GM23338 (cell line): ENCODE results near the gene LRMDA. TPM values are rescaled to one million over a fixed set of nuclear protein-coding genes. Genes with fewer than 3 reads are reported as not detected.

Experiments
- ATAC-seq: fragments of 200-7000 bp; cut with Tn5 transposase; 3 replicates; pipeline ENCODE4 v1.9.1; 2020
- DNase-seq: peaks from one replicate; pipeline ENCODE4 v3.0.0-alpha.2; 2015; ENCODE audit warnings: low spot score
- H2AFZ ChIP-seq: fragments of 200-600 bp; sonication (generic); 2 replicates; pipeline ENCODE4 v1.8.0; 2016; ENCODE audit warnings: antibody characterized with exemption, mild to moderate bottlenecking, moderate library complexity
- H3F3A ChIP-seq: fragments of 200-600 bp; sonication (generic); replicated peaks from 2 replicates; pipeline ENCODE4 v1.8.0; 2017; ENCODE audit warnings: antibody characterized with exemption, mixed run types, low read depth
- H3K27ac ChIP-seq: fragments of 200-600 bp; sonication (generic); 2 replicates; pipeline ENCODE4 v1.6.1; 2016; ENCODE audit warnings: low read depth
- H3K27me3 ChIP-seq: fragments of 200-600 bp; sonication (generic); 2 replicates; pipeline ENCODE4 v1.8.0; 2016; ENCODE audit warnings: mild to moderate bottlenecking, mixed run types, moderate library complexity; ENCODE audit not compliant: insufficient read depth
- H3K36me3 ChIP-seq: fragments of 200-600 bp; sonication (generic); 2 replicates; pipeline ENCODE4 v1.8.0; 2016; ENCODE audit warnings: mild to moderate bottlenecking; ENCODE audit not compliant: insufficient read depth
- H3K4me1 ChIP-seq: fragments of 200-600 bp; sonication (generic); 2 replicates; pipeline ENCODE4 v1.8.0; 2016; ENCODE audit warnings: mild to moderate bottlenecking, moderate library complexity; ENCODE audit not compliant: insufficient read depth
- H3K4me2 ChIP-seq: fragments of 200-600 bp; sonication (generic); 2 replicates; pipeline ENCODE4 v1.7.1; 2017; ENCODE audit warnings: mixed run types
- H3K4me3 ChIP-seq: fragments of 200-600 bp; sonication (generic); 2 replicates; pipeline ENCODE4 v1.6.1; 2016; ENCODE audit warnings: mixed run types
- H3K79me2 ChIP-seq: fragments of 200-600 bp; sonication (generic); replicated peaks from 2 replicates; pipeline ENCODE4 v1.8.0; 2017; ENCODE audit warnings: mild to moderate bottlenecking; ENCODE audit not compliant: insufficient read depth
- H3K9me2 ChIP-seq: fragments of 200-600 bp; sonication (generic); 2 replicates; pipeline ENCODE4 v1.8.0; 2017; ENCODE audit not compliant: insufficient read depth
- H4K20me1 ChIP-seq: fragments of 200-600 bp; sonication (generic); replicated peaks from 2 replicates; pipeline ENCODE4 v1.8.0; 2017; ENCODE audit warnings: mild to moderate bottlenecking; ENCODE audit not compliant: insufficient read depth
- H3K27ac Mint-ChIP-seq: 2 replicates; pipeline ENCODE4 v1.8.0; 2020; ENCODE audit warnings: inconsistent platforms, mild to moderate bottlenecking, moderate library complexity, mixed read lengths
- H3K27me3 Mint-ChIP-seq: 3 replicates; pipeline ENCODE4 v1.8.0; 2022; ENCODE audit warnings: low read depth, mild to moderate bottlenecking, moderate library complexity, mixed read lengths, inconsistent platforms; ENCODE audit not compliant: insufficient read depth, poor library complexity
- H3K36me3 Mint-ChIP-seq: 3 replicates; pipeline ENCODE4 v1.8.0; 2021; ENCODE audit warnings: low read depth, mild to moderate bottlenecking, inconsistent platforms, moderate library complexity, mixed read lengths
- H3K4me1 Mint-ChIP-seq: 3 replicates; pipeline ENCODE4 v1.8.0; 2020; ENCODE audit warnings: mild to moderate bottlenecking, inconsistent platforms, mixed read lengths
- H3K4me3 Mint-ChIP-seq: 3 replicates; pipeline ENCODE4 v1.8.0; 2021; ENCODE audit warnings: moderate library complexity, mild to moderate bottlenecking, inconsistent platforms, mixed read lengths
- H3K9me3 Mint-ChIP-seq: 3 replicates; pipeline ENCODE4 v1.8.0; 2020; ENCODE audit warnings: moderate library complexity, mild to moderate bottlenecking, inconsistent platforms, mixed read lengths
- CREB1 ChIP-seq: fragments of 250-450 bp; sonication (Bioruptor Pico); IDR thresholded peaks from 2 replicates; pipeline ENCODE4 v1.5.0; 2020; ENCODE audit warnings: low read depth, mild to moderate bottlenecking, moderate library complexity
- ETS1 ChIP-seq: IDR thresholded peaks from 2 replicates; pipeline ENCODE4 v1.6.1; 2016; ENCODE audit warnings: antibody characterized with exemption
- EZH2 ChIP-seq: fragments of 200-600 bp; sonication (generic); IDR thresholded peaks from one replicate; pipeline ENCODE4 v1.8.0; 2017; ENCODE audit warnings: antibody characterized with exemption, mild to moderate bottlenecking, low read depth; ENCODE audit not compliant: unreplicated experiment
- EZH2phosphoT487 ChIP-seq: fragments of 200-600 bp; sonication (generic); IDR thresholded peaks from one replicate; pipeline ENCODE4 v1.8.1; 2018; ENCODE audit warnings: antibody characterized with exemption; ENCODE audit not compliant: unreplicated experiment
- JUNB ChIP-seq: IDR thresholded peaks from one replicate; pipeline ENCODE4 v1.6.1; 2016; ENCODE audit warnings: antibody characterized with exemption; ENCODE audit not compliant: unreplicated experiment
- NANOG ChIP-seq: IDR thresholded peaks from 2 replicates; pipeline ENCODE4 v1.6.1; 2016; ENCODE audit warnings: antibody characterized with exemption, borderline replicate concordance
- POLR2AphosphoS5 ChIP-seq: IDR thresholded peaks from 2 replicates; pipeline ENCODE4 v1.6.1; 2016; ENCODE audit warnings: antibody characterized with exemption, low read depth
- STAT1 ChIP-seq: IDR thresholded peaks from one replicate; pipeline ENCODE4 v1.6.1; 2016; ENCODE audit warnings: antibody characterized with exemption; ENCODE audit not compliant: unreplicated experiment
- ZNF114 ChIP-seq: fragments of 250-450 bp; sonication (Bioruptor Pico); IDR thresholded peaks from 2 replicates; pipeline ENCODE4 v1.5.0; 2020; ENCODE audit warnings: mild to moderate bottlenecking, moderate library complexity
- ZNF331 ChIP-seq: fragments of 250-450 bp; sonication (Bioruptor Pico); IDR thresholded peaks from 2 replicates; pipeline ENCODE4 v1.5.0; 2020; ENCODE audit warnings: low read depth, mild to moderate bottlenecking, moderate library complexity
- polyA plus RNA-seq: library from polyadenylated mRNA; unstranded; fragments of >200 nt; fragmentation: Nextera tagmentation; extraction: Ambion mirVana; gene quantifications from 2 replicates; pipeline ENCODE4 v1.2.1, GENCODE V29; 2016
- total RNA-seq: library from RNA; depleted of rRNA; stranded (reverse); fragments of >200 nt; shearing (Covaris generic); gene quantifications from 2 replicates; pipeline ENCODE4 v1.2.3, GENCODE V29; 2014
- TF ChIP-seq, protein P1 (sequence below): IDR thresholded peaks from one replicate; pipeline ENCODE4 v1.6.1; 2018; ENCODE audit warnings: antibody characterized with exemption; ENCODE audit not compliant: unreplicated experiment
- TF ChIP-seq, protein P2 (sequence below): fragments of 250-450 bp; sonication (Bioruptor Pico); IDR thresholded peaks from 2 replicates; pipeline ENCODE4 v1.5.0; 2020; ENCODE audit warnings: mild to moderate bottlenecking, moderate library complexity
- TF ChIP-seq, protein P3 (sequence below), 2 experiments: fragments of 200-600 bp in 1 of 2; sonication (generic) in 1 of 2; conservative IDR thresholded peaks; 2 replicates each; pipeline versions ENCODE4 v1.5.1 to v1.6.1; 2016 to 2017; ENCODE audit warnings: antibody characterized with exemption in 2 of 2, low read depth in 2 of 2, mild to moderate bottlenecking in 2 of 2, moderate library complexity in 1 of 2

Gene LRMDA
- total and polyA plus RNA-seq, 2 experiments from 2014 or later, result 0.90 to 1.8 TPM

- H3K4me1 ChIP-seq, result peaks cover 36% of the 10 kb centered on the region
- H3F3A ChIP-seq, result no peaks in the 10 kb centered on the region; the same call in 1 of the 2 replicates
- Mint-ChIP-seq H3K27me3 (peaks cover 9% of the 10 kb centered on the region), H3K4me1 (peaks cover 37% of the 10 kb centered on the region), H3K36me3 (no peaks in the 10 kb centered on the region; the same call in 1 of the 3 replicates), H3K9me3 (no peaks in the 10 kb centered on the region; the same call in 2 of the 3 replicates), H3K4me3 (no peak overlapping the region), H3K27ac (no peak overlapping the region)
- no peaks in the 10 kb centered on the region for H3K27me3 ChIP-seq
- TF ChIP-seq ETS1, result no peak
- no peak for TF ChIP-seq STAT1
- no peak for TF ChIP-seq JUNB
- TF ChIP-seq EZH2phosphoT487, result no peak
- TF ChIP-seq ZNF114 (CRISPR knock-in tag), result no peak
- TF ChIP-seq CREB1, result no peak
- TF ChIP-seq, protein P1, sequence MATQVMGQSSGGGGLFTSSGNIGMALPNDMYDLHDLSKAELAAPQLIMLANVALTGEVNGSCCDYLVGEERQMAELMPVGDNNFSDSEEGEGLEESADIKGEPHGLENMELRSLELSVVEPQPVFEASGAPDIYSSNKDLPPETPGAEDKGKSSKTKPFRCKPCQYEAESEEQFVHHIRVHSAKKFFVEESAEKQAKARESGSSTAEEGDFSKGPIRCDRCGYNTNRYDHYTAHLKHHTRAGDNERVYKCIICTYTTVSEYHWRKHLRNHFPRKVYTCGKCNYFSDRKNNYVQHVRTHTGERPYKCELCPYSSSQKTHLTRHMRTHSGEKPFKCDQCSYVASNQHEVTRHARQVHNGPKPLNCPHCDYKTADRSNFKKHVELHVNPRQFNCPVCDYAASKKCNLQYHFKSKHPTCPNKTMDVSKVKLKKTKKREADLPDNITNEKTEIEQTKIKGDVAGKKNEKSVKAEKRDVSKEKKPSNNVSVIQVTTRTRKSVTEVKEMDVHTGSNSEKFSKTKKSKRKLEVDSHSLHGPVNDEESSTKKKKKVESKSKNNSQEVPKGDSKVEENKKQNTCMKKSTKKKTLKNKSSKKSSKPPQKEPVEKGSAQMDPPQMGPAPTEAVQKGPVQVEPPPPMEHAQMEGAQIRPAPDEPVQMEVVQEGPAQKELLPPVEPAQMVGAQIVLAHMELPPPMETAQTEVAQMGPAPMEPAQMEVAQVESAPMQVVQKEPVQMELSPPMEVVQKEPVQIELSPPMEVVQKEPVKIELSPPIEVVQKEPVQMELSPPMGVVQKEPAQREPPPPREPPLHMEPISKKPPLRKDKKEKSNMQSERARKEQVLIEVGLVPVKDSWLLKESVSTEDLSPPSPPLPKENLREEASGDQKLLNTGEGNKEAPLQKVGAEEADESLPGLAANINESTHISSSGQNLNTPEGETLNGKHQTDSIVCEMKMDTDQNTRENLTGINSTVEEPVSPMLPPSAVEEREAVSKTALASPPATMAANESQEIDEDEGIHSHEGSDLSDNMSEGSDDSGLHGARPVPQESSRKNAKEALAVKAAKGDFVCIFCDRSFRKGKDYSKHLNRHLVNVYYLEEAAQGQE, result no peak
- no peak for TF ChIP-seq ZNF331 (CRISPR knock-in tag)
- TF ChIP-seq NANOG, result no peak
- no peak for TF ChIP-seq EZH2
- TF ChIP-seq, protein P2, sequence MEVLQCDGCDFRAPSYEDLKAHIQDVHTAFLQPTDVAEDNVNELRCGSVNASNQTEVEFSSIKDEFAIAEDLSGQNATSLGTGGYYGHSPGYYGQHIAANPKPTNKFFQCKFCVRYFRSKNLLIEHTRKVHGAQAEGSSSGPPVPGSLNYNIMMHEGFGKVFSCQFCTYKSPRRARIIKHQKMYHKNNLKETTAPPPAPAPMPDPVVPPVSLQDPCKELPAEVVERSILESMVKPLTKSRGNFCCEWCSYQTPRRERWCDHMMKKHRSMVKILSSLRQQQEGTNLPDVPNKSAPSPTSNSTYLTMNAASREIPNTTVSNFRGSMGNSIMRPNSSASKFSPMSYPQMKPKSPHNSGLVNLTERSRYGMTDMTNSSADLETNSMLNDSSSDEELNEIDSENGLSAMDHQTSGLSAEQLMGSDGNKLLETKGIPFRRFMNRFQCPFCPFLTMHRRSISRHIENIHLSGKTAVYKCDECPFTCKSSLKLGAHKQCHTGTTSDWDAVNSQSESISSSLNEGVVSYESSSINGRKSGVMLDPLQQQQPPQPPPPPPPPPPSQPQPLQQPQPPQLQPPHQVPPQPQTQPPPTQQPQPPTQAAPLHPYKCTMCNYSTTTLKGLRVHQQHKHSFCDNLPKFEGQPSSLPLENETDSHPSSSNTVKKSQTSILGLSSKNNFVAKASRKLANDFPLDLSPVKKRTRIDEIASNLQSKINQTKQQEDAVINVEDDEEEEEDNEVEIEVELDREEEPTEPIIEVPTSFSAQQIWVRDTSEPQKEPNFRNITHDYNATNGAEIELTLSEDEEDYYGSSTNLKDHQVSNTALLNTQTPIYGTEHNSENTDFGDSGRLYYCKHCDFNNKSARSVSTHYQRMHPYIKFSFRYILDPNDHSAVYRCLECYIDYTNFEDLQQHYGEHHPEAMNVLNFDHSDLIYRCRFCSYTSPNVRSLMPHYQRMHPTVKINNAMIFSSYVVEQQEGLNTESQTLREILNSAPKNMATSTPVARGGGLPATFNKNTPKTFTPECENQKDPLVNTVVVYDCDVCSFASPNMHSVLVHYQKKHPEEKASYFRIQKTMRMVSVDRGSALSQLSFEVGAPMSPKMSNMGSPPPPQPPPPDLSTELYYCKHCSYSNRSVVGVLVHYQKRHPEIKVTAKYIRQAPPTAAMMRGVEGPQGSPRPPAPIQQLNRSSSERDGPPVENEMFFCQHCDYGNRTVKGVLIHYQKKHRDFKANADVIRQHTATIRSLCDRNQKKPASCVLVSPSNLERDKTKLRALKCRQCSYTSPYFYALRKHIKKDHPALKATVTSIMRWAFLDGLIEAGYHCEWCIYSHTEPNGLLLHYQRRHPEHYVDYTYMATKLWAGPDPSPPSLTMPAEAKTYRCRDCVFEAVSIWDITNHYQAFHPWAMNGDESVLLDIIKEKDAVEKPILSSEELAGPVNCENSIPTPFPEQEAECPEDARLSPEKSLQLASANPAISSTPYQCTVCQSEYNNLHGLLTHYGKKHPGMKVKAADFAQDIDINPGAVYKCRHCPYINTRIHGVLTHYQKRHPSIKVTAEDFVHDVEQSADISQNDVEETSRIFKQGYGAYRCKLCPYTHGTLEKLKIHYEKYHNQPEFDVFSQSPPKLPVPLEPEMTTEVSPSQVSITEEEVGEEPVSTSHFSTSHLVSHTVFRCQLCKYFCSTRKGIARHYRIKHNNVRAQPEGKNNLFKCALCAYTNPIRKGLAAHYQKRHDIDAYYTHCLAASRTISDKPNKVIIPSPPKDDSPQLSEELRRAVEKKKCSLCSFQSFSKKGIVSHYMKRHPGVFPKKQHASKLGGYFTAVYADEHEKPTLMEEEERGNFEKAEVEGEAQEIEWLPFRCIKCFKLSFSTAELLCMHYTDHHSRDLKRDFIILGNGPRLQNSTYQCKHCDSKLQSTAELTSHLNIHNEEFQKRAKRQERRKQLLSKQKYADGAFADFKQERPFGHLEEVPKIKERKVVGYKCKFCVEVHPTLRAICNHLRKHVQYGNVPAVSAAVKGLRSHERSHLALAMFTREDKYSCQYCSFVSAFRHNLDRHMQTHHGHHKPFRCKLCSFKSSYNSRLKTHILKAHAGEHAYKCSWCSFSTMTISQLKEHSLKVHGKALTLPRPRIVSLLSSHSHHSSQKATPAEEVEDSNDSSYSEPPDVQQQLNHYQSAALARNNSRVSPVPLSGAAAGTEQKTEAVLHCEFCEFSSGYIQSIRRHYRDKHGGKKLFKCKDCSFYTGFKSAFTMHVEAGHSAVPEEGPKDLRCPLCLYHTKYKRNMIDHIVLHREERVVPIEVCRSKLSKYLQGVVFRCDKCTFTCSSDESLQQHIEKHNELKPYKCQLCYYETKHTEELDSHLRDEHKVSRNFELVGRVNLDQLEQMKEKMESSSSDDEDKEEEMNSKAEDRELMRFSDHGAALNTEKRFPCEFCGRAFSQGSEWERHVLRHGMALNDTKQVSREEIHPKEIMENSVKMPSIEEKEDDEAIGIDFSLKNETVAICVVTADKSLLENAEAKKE (CRISPR knock-in tag), result no peak
- TF ChIP-seq POLR2AphosphoS5, result no peak
- TF ChIP-seq, protein P3, sequence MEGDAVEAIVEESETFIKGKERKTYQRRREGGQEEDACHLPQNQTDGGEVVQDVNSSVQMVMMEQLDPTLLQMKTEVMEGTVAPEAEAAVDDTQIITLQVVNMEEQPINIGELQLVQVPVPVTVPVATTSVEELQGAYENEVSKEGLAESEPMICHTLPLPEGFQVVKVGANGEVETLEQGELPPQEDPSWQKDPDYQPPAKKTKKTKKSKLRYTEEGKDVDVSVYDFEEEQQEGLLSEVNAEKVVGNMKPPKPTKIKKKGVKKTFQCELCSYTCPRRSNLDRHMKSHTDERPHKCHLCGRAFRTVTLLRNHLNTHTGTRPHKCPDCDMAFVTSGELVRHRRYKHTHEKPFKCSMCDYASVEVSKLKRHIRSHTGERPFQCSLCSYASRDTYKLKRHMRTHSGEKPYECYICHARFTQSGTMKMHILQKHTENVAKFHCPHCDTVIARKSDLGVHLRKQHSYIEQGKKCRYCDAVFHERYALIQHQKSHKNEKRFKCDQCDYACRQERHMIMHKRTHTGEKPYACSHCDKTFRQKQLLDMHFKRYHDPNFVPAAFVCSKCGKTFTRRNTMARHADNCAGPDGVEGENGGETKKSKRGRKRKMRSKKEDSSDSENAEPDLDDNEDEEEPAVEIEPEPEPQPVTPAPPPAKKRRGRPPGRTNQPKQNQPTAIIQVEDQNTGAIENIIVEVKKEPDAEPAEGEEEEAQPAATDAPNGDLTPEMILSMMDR (conservative IDR thresholded peaks at IDR 0.05; ENCODE audit: low read depth in 2 of 2), result no peak
- H3K79me2 ChIP-seq, result no peaks in the 10 kb centered on the region
- no peak overlapping the region for H3K4me2 ChIP-seq
- no peak for ATAC-seq
- H3K27ac ChIP-seq, result no peak overlapping the region
- no peaks in the 10 kb centered on the region for H3K36me3 ChIP-seq
- H4K20me1 ChIP-seq, result no peaks in the 10 kb centered on the region
- H2AFZ ChIP-seq, result peak overlapping the region; percentile 44; the same call in 1 of the 2 replicates
- H3K4me3 ChIP-seq, result no peak overlapping the region
- no peak for DNase-seq
- no peaks in the 10 kb centered on the region; the same call in 1 of the 2 replicates for H3K9me2 ChIP-seq
These were observed 653.8 kb downstream of the LRMDA start for GRCh38 chr10:76085002-76085816.
